ENCODE data around the gene BNIP3. TPM values are rescaled to one million over a fixed set of nuclear protein-coding genes. Genes with fewer than 3 reads are reported as not detected.

BNIP3 gene
- total RNA-seq, 1 experiment from 2014 or later = 18.4 TPM

GRCh38 chr10:131949041-131949862 lies 32.5 kb downstream of the BNIP3 start:
- intact Hi-C loops (cut with micrococcal nuclease; ENCODE audit: unreplicated experiment) = no loop called here
- Histone ChIP-seq H3K27me3 (replicated peaks; ENCODE audit: control insufficient read depth, insufficient read depth, low read length) (no peaks in the 10 kb centered on the region), H3K9me3 (no peaks in the 10 kb centered on the region), H3K4me3 (ENCODE audit: low read depth, low read length) (no peak overlapping the region), H3K36me3 (ENCODE audit: control insufficient read depth, insufficient read depth, low read length) (peaks cover 10% of the 10 kb centered on the region), H3K4me1 (no peaks in the 10 kb centered on the region)
- ChIA-PET POLR2A (interaction anchor here (0.6 kb wide), 1 partner anchor 48 kb away, joined by 3 read pairs; the partner anchor contains the start of gene PPP2R2D), CTCF (no interaction called here)
- H3K27me3 Mint-ChIP-seq (ENCODE audit: insufficient read depth, unreplicated experiment) = no peaks in the 10 kb centered on the region
- no peak for DNase-seq
- H3K4me1 Mint-ChIP-seq (ENCODE audit: low read depth, unreplicated experiment) = peaks cover 7% of the 10 kb centered on the region
- H3K36me3 Mint-ChIP-seq (ENCODE audit: insufficient read depth, unreplicated experiment) = peaks cover 85% of the 10 kb centered on the region
- H3K27ac Mint-ChIP-seq (ENCODE audit: unreplicated experiment) = no peak overlapping the region
- no peak overlapping the region for H3K4me3 Mint-ChIP-seq (ENCODE audit: unreplicated experiment)
- no TSS peak for BruUV-seq (replicated peaks)
- H3K9me3 Mint-ChIP-seq (ENCODE audit: unreplicated experiment) = no peaks in the 10 kb centered on the region
- no peak for TF ChIP-seq CTCF (IDR thresholded peaks at IDR 0.05; ENCODE audit: insufficient read depth in 1 of 2, low read depth in 1 of 2, low read length in 1 of 2, severe bottlenecking in 1 of 2, unreplicated experiment in 1 of 2)

GRCh38 chr10:131948501-131948900 lies 33.2 kb downstream of the BNIP3 start:
- intact Hi-C loops (cut with micrococcal nuclease; ENCODE audit: unreplicated experiment) = no loop called here
- peaks cover 10% of the 10 kb centered on the region for H3K36me3 ChIP-seq (ENCODE audit: control insufficient read depth, insufficient read depth, low read length)
- Mint-ChIP-seq H3K36me3 (ENCODE audit: insufficient read depth, unreplicated experiment) (peaks cover 88% of the 10 kb centered on the region), H3K9me3 (ENCODE audit: unreplicated experiment) (no peaks in the 10 kb centered on the region), H3K4me3 (ENCODE audit: unreplicated experiment) (no peak overlapping the region), H3K4me1 (ENCODE audit: low read depth, unreplicated experiment) (peaks cover 7% of the 10 kb centered on the region), H3K27ac (ENCODE audit: unreplicated experiment) (no peak overlapping the region), H3K27me3 (ENCODE audit: insufficient read depth, unreplicated experiment) (no peaks in the 10 kb centered on the region)
- H3K4me1 ChIP-seq = no peaks in the 10 kb centered on the region
- CTCF ChIA-PET = no interaction called here
- TF ChIP-seq CTCF (IDR thresholded peaks at IDR 0.05; ENCODE audit: insufficient read depth in 1 of 2, low read depth in 1 of 2, low read length in 1 of 2, severe bottlenecking in 1 of 2, unreplicated experiment in 1 of 2) = no peak
- DNase-seq = no peak
- no peak overlapping the region for H3K4me3 ChIP-seq (ENCODE audit: low read depth, low read length)
- H3K27me3 ChIP-seq (replicated peaks; ENCODE audit: control insufficient read depth, insufficient read depth, low read length) = no peaks in the 10 kb centered on the region
- no TSS peak for BruUV-seq (replicated peaks)
- no peaks in the 10 kb centered on the region for H3K9me3 ChIP-seq
- POLR2A ChIA-PET = interaction anchor here (0.6 kb wide), 1 partner anchor 48 kb away, joined by 3 read pairs; the partner anchor contains the start of gene PPP2R2D

- Histone ChIP-seq H3K9me3 (no peaks in the 10 kb centered on the region), H3K4me1 (no peaks in the 10 kb centered on the region), H3K4me3 (ENCODE audit: low read depth, low read length) (no peak overlapping the region), H3K27me3 (replicated peaks; ENCODE audit: control insufficient read depth, insufficient read depth, low read length) (no peaks in the 10 kb centered on the region), H3K36me3 (ENCODE audit: control insufficient read depth, insufficient read depth, low read length) (peaks cover 10% of the 10 kb centered on the region)
- H3K4me3 Mint-ChIP-seq (ENCODE audit: unreplicated experiment) = no peak overlapping the region
- H3K9me3 Mint-ChIP-seq (ENCODE audit: unreplicated experiment) = no peaks in the 10 kb centered on the region
- no TSS peak for BruUV-seq (replicated peaks)
- no peak for DNase-seq
- ChIA-PET POLR2A (no interaction called here), CTCF (no interaction called here)
- H3K27me3 Mint-ChIP-seq (ENCODE audit: insufficient read depth, unreplicated experiment) = no peaks in the 10 kb centered on the region
- intact Hi-C loops (cut with micrococcal nuclease; ENCODE audit: unreplicated experiment) = no loop called here
- peaks cover 7% of the 10 kb centered on the region for H3K4me1 Mint-ChIP-seq (ENCODE audit: low read depth, unreplicated experiment)
- H3K27ac Mint-ChIP-seq (ENCODE audit: unreplicated experiment) = no peak overlapping the region
- H3K36me3 Mint-ChIP-seq (ENCODE audit: insufficient read depth, unreplicated experiment) = peaks cover 86% of the 10 kb centered on the region
- no peak for TF ChIP-seq CTCF (IDR thresholded peaks at IDR 0.05; ENCODE audit: insufficient read depth in 1 of 2, low read depth in 1 of 2, low read length in 1 of 2, severe bottlenecking in 1 of 2, unreplicated experiment in 1 of 2)
These were observed 33.9 kb downstream of the BNIP3 start for GRCh38 chr10:131947631-131948347.
